ENCODE measurements around the gene LPP.

LPP gene

GRCh38 chr3:188752850-188753249, 598.9 kb downstream of the LPP start:
- Histone ChIP-seq H3K27ac (ENCODE audit: low read depth, low read length) (no peak overlapping the region), H3K9me3 (ENCODE audit: control insufficient read depth, insufficient read depth, low read length) (no peaks in the 10 kb centered on the region), H3K27me3 (ENCODE audit: control insufficient read depth, insufficient read depth, low read length) (no peaks in the 10 kb centered on the region), H3K4me1 (ENCODE audit: control insufficient read depth, insufficient read depth, low read length) (no peaks in the 10 kb centered on the region), H3K36me3 (ENCODE audit: control insufficient read depth, insufficient read depth, low read length) (no peaks in the 10 kb centered on the region), H3K9ac (ENCODE audit: low read depth, low read length) (no peak overlapping the region), H3K4me3 (ENCODE audit: low read depth, low read length) (no peak overlapping the region)

GRCh38 chr3:188754267-188754666, 600.3 kb downstream of the LPP start:
- H3K27me3 ChIP-seq (ENCODE audit: control insufficient read depth, insufficient read depth, low read length): no peaks in the 10 kb centered on the region
- no peak overlapping the region for H3K4me3 ChIP-seq (ENCODE audit: low read depth, low read length)
- no peaks in the 10 kb centered on the region for H3K36me3 ChIP-seq (ENCODE audit: control insufficient read depth, insufficient read depth, low read length)
- no peaks in the 10 kb centered on the region for H3K9me3 ChIP-seq (ENCODE audit: control insufficient read depth, insufficient read depth, low read length)
- H3K4me1 ChIP-seq (ENCODE audit: control insufficient read depth, insufficient read depth, low read length): no peaks in the 10 kb centered on the region
- no peak overlapping the region for H3K9ac ChIP-seq (ENCODE audit: low read depth, low read length)
- H3K27ac ChIP-seq (ENCODE audit: low read depth, low read length): no peak overlapping the region

GRCh38 chr3:188756241-188756640, 602.3 kb downstream of the LPP start:
- Histone ChIP-seq H3K27me3 (ENCODE audit: control insufficient read depth, insufficient read depth, low read length) (no peaks in the 10 kb centered on the region), H3K9me3 (ENCODE audit: control insufficient read depth, insufficient read depth, low read length) (no peaks in the 10 kb centered on the region), H3K36me3 (ENCODE audit: control insufficient read depth, insufficient read depth, low read length) (no peaks in the 10 kb centered on the region), H3K9ac (ENCODE audit: low read depth, low read length) (no peak overlapping the region), H3K4me3 (ENCODE audit: low read depth, low read length) (no peak overlapping the region), H3K4me1 (ENCODE audit: control insufficient read depth, insufficient read depth, low read length) (no peaks in the 10 kb centered on the region), H3K27ac (ENCODE audit: low read depth, low read length) (no peak overlapping the region)

DNA sequence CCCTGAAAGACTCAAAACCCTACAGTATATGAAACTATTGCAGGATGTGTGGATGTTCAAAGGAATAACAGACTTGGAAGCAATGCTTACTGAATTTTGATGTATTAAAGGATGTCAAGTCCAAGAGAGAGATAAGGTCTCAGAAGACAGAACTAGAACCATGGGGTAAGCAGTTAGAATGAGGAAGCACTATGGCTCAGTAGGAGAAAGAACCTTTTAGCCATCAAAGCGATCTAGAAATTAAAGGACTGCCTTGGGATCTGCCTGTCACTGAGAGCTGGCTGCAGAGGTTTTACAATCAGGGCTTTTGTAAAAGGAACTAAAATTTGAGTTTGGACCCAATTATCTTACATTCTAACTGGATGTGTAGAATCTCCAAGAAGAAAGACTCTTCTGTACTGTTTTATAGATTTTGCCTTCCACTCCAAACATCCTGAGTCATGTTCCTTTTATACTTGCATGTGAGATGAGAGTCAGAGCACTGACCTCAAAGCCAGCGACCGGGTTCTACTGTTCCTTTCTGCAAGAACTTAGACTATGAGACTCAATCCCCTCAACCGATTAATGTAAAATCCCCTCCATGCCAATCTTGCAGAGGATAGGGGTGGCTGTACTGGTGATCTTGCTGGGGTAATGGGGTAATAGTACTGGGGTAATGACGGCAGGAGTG, 605.5 kb downstream of the LPP start:
- Histone ChIP-seq H3K9me3 (ENCODE audit: control insufficient read depth, insufficient read depth, low read length) (no peaks in the 10 kb centered on the region), H3K27ac (ENCODE audit: low read depth, low read length) (no peak overlapping the region), H3K9ac (ENCODE audit: low read depth, low read length) (no peak overlapping the region)

GRCh38 chr3:188760408-188760807, 606.5 kb downstream of the LPP start:
- Histone ChIP-seq H3K27ac (ENCODE audit: low read depth, low read length) (no peak overlapping the region), H3K9ac (ENCODE audit: low read depth, low read length) (no peak overlapping the region), H3K4me3 (ENCODE audit: low read depth, low read length) (no peak overlapping the region), H3K27me3 (ENCODE audit: control insufficient read depth, insufficient read depth, low read length) (no peaks in the 10 kb centered on the region), H3K36me3 (ENCODE audit: control insufficient read depth, insufficient read depth, low read length) (no peaks in the 10 kb centered on the region), H3K9me3 (ENCODE audit: control insufficient read depth, insufficient read depth, low read length) (no peaks in the 10 kb centered on the region), H3K4me1 (ENCODE audit: control insufficient read depth, insufficient read depth, low read length) (no peaks in the 10 kb centered on the region)

More for the DNA sequence above, 605.5 kb downstream of the LPP start:
- Histone ChIP-seq H3K36me3 (ENCODE audit: control insufficient read depth, insufficient read depth, low read length) (no peaks in the 10 kb centered on the region), H3K27me3 (ENCODE audit: control insufficient read depth, insufficient read depth, low read length) (no peaks in the 10 kb centered on the region), H3K4me1 (ENCODE audit: control insufficient read depth, insufficient read depth, low read length) (no peaks in the 10 kb centered on the region), H3K4me3 (ENCODE audit: low read depth, low read length) (no peak overlapping the region)

DNA sequence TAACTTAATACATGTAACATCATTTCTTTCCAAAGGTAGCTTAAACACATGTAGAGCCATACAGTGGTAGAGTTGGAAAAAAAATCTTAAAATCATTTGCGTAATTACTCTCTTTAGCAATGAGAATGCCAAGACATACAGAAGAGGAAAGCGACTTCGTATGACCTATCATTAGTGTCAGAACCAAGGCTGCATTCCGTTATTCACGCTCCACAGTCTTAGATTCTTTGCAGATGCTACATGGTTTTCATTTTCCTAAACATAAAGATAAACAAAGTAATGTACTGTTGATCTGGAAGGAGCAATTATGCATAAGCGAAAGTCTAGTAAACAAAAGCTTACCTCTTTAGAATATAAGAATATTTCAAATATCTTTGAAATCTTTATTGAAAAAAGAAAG, 607.5 kb downstream of the LPP start:
- Histone ChIP-seq H3K4me3 (ENCODE audit: low read depth, low read length) (no peak overlapping the region), H3K27ac (ENCODE audit: low read depth, low read length) (no peak overlapping the region), H3K36me3 (ENCODE audit: control insufficient read depth, insufficient read depth, low read length) (no peaks in the 10 kb centered on the region), H3K4me1 (ENCODE audit: control insufficient read depth, insufficient read depth, low read length) (no peaks in the 10 kb centered on the region), H3K27me3 (ENCODE audit: control insufficient read depth, insufficient read depth, low read length) (no peaks in the 10 kb centered on the region), H3K9me3 (ENCODE audit: control insufficient read depth, insufficient read depth, low read length) (no peaks in the 10 kb centered on the region), H3K9ac (ENCODE audit: low read depth, low read length) (no peak overlapping the region)

DNA sequence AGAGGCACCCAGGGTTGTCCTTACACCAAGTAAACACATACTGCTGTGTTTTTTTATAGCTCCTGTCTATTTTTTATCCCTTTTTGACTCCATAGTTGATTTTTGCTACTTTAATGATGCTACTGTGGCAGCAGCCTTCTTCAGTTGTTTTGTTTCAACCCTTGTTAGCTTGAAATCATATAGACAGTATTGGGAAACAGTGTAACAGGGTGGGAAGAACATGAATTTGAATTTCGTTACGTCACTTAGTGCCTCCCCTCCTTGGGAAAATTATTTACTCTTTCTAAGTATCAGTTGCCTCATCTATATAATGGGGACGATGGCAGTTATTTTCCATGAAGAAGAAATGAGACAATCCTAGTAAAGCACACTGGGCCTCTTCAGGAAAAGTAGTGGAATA, 608.0 kb downstream of the LPP start:
- no peak overlapping the region for H3K4me3 ChIP-seq (ENCODE audit: low read depth, low read length)
- no peaks in the 10 kb centered on the region for H3K9me3 ChIP-seq (ENCODE audit: control insufficient read depth, insufficient read depth, low read length)
- no peaks in the 10 kb centered on the region for H3K27me3 ChIP-seq (ENCODE audit: control insufficient read depth, insufficient read depth, low read length)
- H3K36me3 ChIP-seq (ENCODE audit: control insufficient read depth, insufficient read depth, low read length): no peaks in the 10 kb centered on the region
- H3K9ac ChIP-seq (ENCODE audit: low read depth, low read length): no peak overlapping the region
- H3K4me1 ChIP-seq (ENCODE audit: control insufficient read depth, insufficient read depth, low read length): no peaks in the 10 kb centered on the region
- H3K27ac ChIP-seq (ENCODE audit: low read depth, low read length): no peak overlapping the region

- Histone ChIP-seq H3K27ac (ENCODE audit: low read depth, low read length) (no peak overlapping the region), H3K27me3 (ENCODE audit: control insufficient read depth, insufficient read depth, low read length) (no peaks in the 10 kb centered on the region), H3K9ac (ENCODE audit: low read depth, low read length) (no peak overlapping the region)
Measured at GRCh38 chr3:188764609-188765008, 610.7 kb downstream of the LPP start.

DNA sequence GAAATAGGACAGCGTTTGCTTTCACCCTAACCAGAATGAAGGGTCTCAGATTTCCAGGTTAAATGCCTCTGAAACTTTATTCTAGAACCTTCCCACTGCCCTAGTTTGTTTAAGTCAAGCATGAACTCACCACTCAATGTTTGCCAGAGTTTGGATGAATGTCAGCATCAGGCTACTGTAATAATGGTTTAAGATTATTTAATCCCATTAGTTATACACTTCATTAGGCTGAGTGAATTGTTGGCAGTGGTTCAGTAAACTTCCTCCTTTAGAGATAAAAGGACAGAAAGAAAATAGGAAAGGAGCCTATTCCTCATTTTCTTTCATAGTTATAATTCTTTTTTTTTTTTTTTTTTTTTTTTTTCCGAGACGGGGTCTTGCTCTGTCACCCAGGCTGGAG, 615.9 kb downstream of the LPP start:
- no peaks in the 10 kb centered on the region for H3K27me3 ChIP-seq (ENCODE audit: control insufficient read depth, insufficient read depth, low read length)
- H3K9me3 ChIP-seq (ENCODE audit: control insufficient read depth, insufficient read depth, low read length): no peaks in the 10 kb centered on the region
- no peak overlapping the region for H3K9ac ChIP-seq (ENCODE audit: low read depth, low read length)
- no peak overlapping the region for H3K27ac ChIP-seq (ENCODE audit: low read depth, low read length)
- no peaks in the 10 kb centered on the region for H3K36me3 ChIP-seq (ENCODE audit: control insufficient read depth, insufficient read depth, low read length)
- H3K4me1 ChIP-seq (ENCODE audit: control insufficient read depth, insufficient read depth, low read length): no peaks in the 10 kb centered on the region
- H3K4me3 ChIP-seq (ENCODE audit: low read depth, low read length): no peak overlapping the region

More at GRCh38 chr3:188764609-188765008, 610.7 kb downstream of the LPP start:
- no peaks in the 10 kb centered on the region for H3K36me3 ChIP-seq (ENCODE audit: control insufficient read depth, insufficient read depth, low read length)
- no peaks in the 10 kb centered on the region for H3K9me3 ChIP-seq (ENCODE audit: control insufficient read depth, insufficient read depth, low read length)
- H3K4me1 ChIP-seq (ENCODE audit: control insufficient read depth, insufficient read depth, low read length): no peaks in the 10 kb centered on the region
- H3K4me3 ChIP-seq (ENCODE audit: low read depth, low read length): no peak overlapping the region

- H3K27me3 ChIP-seq (ENCODE audit: control insufficient read depth, insufficient read depth, low read length): no peaks in the 10 kb centered on the region
- H3K27ac ChIP-seq (ENCODE audit: low read depth, low read length): no peak overlapping the region
- H3K36me3 ChIP-seq (ENCODE audit: control insufficient read depth, insufficient read depth, low read length): no peaks in the 10 kb centered on the region
- H3K9ac ChIP-seq (ENCODE audit: low read depth, low read length): no peak overlapping the region
- no peak overlapping the region for H3K4me3 ChIP-seq (ENCODE audit: low read depth, low read length)
- no peaks in the 10 kb centered on the region for H3K9me3 ChIP-seq (ENCODE audit: control insufficient read depth, insufficient read depth, low read length)
- H3K4me1 ChIP-seq (ENCODE audit: control insufficient read depth, insufficient read depth, low read length): peaks cover 14% of the 10 kb centered on the region; the same call in 1 of the 2 replicates
Measured at GRCh38 chr3:188772886-188773285, 618.9 kb downstream of the LPP start.

GRCh38 chr3:188775412-188775811, 621.5 kb downstream of the LPP start:
- H3K36me3 ChIP-seq (ENCODE audit: control insufficient read depth, insufficient read depth, low read length): no peaks in the 10 kb centered on the region
- H3K9ac ChIP-seq (ENCODE audit: low read depth, low read length): no peak overlapping the region
- H3K4me1 ChIP-seq (ENCODE audit: control insufficient read depth, insufficient read depth, low read length): peaks cover 20% of the 10 kb centered on the region; the same call in 1 of the 2 replicates
- no peaks in the 10 kb centered on the region for H3K9me3 ChIP-seq (ENCODE audit: control insufficient read depth, insufficient read depth, low read length)
- H3K27me3 ChIP-seq (ENCODE audit: control insufficient read depth, insufficient read depth, low read length): no peaks in the 10 kb centered on the region
- H3K27ac ChIP-seq (ENCODE audit: low read depth, low read length): no peak overlapping the region
- no peak overlapping the region for H3K4me3 ChIP-seq (ENCODE audit: low read depth, low read length)
